ENCODE results near the gene RAD23B. TPM values are rescaled to one million over a fixed set of nuclear protein-coding genes. Genes with fewer than 3 reads are reported as not detected.

RAD23B gene
- 79.5 TPM in 2 replicates for total RNA-seq

GRCh38 chr9:107282759-107283622 lies at the start of gene RAD23B:
RAD23B (plus strand) TSS chr9:107283279; CDS start chr9:107283630, 351 bp downstream.

Other genes with a start within 250 kb of the RAD23B start
- gene KLF4, start 206.5 kb downstream of the RAD23B start, total RNA-seq = 4.6 and 20.0 TPM in 2 replicates

Data from dermis lymphatic vessel endothelial cell (primary cell).